ENCODE results near the gene KDM5B.
A peak's percentile ranks its signal among the peaks of the same experiment; 100 is the strongest.
"Not testable (repeated sequence)": the region's sequence is repeated elsewhere in the genome, so short reads cannot be mapped to it uniquely, and the experiment has no call there.

KDM5B gene

GRCh38 chr1:202791077-202791747 is 17.0 kb downstream of the KDM5B start:
- DNase-seq: no peak

- DNase-seq: no peak
Measured at GRCh38 chr1:202788800-202789199, 19.4 kb downstream of the KDM5B start.

- DNase-seq: no peak
Measured at GRCh38 chr1:202786804-202787203, 21.4 kb downstream of the KDM5B start.

GRCh38 chr1:202781180-202781579 is 27.0 kb downstream of the KDM5B start:
- no peak for DNase-seq

- DNase-seq: no peak
Measured at GRCh38 chr1:202770135-202770534, 38.1 kb downstream of the KDM5B start.

GRCh38 chr1:202765721-202766120 is 42.5 kb downstream of the KDM5B start:
- no peak for DNase-seq

GRCh38 chr1:202762019-202762418 is 46.2 kb downstream of the KDM5B start:
- DNase-seq: no peak

- DNase-seq: no peak
Measured at GRCh38 chr1:202760589-202760988, 47.6 kb downstream of the KDM5B start.

- no peak for DNase-seq
Measured at GRCh38 chr1:202756391-202756790, 51.8 kb downstream of the KDM5B start.

GRCh38 chr1:202754293-202754692 is 53.9 kb downstream of the KDM5B start:
- no peak for DNase-seq

GRCh38 chr1:202752774-202753173 is 55.4 kb downstream of the KDM5B start:
- DNase-seq: no peak

GRCh38 chr1:202750761-202751160 is 57.5 kb downstream of the KDM5B start:
- no peak for DNase-seq

GRCh38 chr1:202750024-202750423 is 58.2 kb downstream of the KDM5B start:
- peak; percentile 15 for DNase-seq

- no peak for DNase-seq
Measured at GRCh38 chr1:202745323-202745888, 62.8 kb downstream of the KDM5B start.

GRCh38 chr1:202744770-202745169 is 63.5 kb downstream of the KDM5B start:
- not testable (repeated sequence) for DNase-seq

- DNase-seq: no peak
Measured at GRCh38 chr1:202742496-202742895, 65.7 kb downstream of the KDM5B start.

GRCh38 chr1:202733251-202733650 is 75.0 kb downstream of the KDM5B start:
- no peak for DNase-seq

GRCh38 chr1:202728951-202729350 is 79.3 kb downstream of the KDM5B start:
- DNase-seq: no peak

GRCh38 chr1:202725526-202725925 is 82.7 kb downstream of the KDM5B start:
- DNase-seq: no peak

GRCh38 chr1:202723708-202724107 is 84.5 kb downstream of the KDM5B start:
- no peak for DNase-seq

- DNase-seq: not testable (repeated sequence)
Measured at GRCh38 chr1:202723046-202723445, 85.2 kb downstream of the KDM5B start.

GRCh38 chr1:202716654-202717053 is 91.6 kb downstream of the KDM5B start:
- no peak for DNase-seq

- DNase-seq: not testable (repeated sequence)
Measured at GRCh38 chr1:202714202-202714601, 94.0 kb downstream of the KDM5B start.

- peak; percentile 75 for DNase-seq
Measured at GRCh38 chr1:202713110-202713509, 95.1 kb downstream of the KDM5B start.

Data from NCI-H774 (cell line).